Astrocyte of the cerebellum (primary cell): ENCODE measurements around the gene THADA.

Experiments used
- DNase-seq: peaks from one replicate; pipeline ENCODE4 v3.0.0-alpha.2; 2011; ENCODE audit warnings: low read depth
- H3K4me3 ChIP-seq: 2 replicates; pipeline ENCODE4 v1.5.1; 2011; ENCODE audit warnings: mild to moderate bottlenecking, low read depth, low read length, moderate library complexity
- in situ Hi-C: cut with HindIII; loops from 2 replicates; pipeline ENCODE4 v1.10.0; 2017; ENCODE audit warnings: low sequenced_read_pairs
- TF ChIP-seq, protein P1 (sequence below): IDR thresholded peaks from 2 replicates; pipeline ENCODE4 v1.5.1; 2012; ENCODE audit warnings: low read length, low read depth, moderate library complexity, mild to moderate bottlenecking; ENCODE audit errors: missing control alignments

THADA gene

DNA sequence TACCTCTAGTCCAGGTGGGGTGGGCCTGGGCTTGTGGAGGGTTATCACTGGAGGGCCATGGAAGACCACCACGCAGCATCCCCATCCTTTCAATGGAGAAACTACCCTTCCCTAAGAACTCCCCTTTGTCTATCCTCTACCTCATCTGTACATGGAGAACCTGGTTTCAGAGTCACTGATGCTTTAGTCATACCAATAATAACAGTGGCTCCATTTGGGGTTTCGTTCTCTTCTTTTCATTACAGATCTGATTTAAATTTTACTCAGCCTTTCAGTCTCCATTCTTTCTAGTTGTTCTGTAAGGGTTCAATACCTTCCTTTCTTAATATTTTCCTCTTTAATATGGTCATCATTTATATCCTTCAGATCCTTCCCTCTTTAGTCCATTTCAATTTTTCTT is 314.8 kb downstream of the THADA start:
- H3K4me3 ChIP-seq, result no peak overlapping the region
- in situ Hi-C loops, result no loop called here
- TF ChIP-seq, protein P1, sequence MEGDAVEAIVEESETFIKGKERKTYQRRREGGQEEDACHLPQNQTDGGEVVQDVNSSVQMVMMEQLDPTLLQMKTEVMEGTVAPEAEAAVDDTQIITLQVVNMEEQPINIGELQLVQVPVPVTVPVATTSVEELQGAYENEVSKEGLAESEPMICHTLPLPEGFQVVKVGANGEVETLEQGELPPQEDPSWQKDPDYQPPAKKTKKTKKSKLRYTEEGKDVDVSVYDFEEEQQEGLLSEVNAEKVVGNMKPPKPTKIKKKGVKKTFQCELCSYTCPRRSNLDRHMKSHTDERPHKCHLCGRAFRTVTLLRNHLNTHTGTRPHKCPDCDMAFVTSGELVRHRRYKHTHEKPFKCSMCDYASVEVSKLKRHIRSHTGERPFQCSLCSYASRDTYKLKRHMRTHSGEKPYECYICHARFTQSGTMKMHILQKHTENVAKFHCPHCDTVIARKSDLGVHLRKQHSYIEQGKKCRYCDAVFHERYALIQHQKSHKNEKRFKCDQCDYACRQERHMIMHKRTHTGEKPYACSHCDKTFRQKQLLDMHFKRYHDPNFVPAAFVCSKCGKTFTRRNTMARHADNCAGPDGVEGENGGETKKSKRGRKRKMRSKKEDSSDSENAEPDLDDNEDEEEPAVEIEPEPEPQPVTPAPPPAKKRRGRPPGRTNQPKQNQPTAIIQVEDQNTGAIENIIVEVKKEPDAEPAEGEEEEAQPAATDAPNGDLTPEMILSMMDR, result no peak
- no peak for DNase-seq

DNA sequence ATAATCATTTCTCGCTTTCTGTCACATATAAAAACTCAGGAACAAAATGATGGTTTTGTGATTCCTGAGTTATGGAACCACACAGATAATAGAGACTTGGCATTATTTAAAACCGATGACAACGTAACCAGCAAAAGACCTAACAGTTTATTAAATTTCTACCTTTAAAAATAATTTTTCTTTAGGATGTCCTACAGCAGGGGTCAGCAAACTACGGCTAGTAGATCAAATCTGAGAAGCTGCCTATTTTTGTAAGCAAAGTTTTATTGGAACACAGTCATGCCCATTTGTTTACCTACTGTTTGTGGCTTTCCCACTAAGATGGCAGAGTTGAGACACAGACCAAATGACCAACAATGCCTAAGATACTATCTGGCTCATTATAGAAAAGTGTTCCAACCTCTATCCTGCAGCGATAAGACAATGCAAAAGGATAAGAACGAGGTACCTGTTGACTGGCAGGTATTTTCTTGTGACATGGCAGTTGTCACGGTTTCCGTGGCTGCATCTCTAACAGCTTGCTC is 316.5 kb downstream of the THADA start:
- no peak for DNase-seq
- TF ChIP-seq, protein P1, result no peak
- H3K4me3 ChIP-seq, result no peak overlapping the region
- in situ Hi-C loops, result no loop called here

DNA sequence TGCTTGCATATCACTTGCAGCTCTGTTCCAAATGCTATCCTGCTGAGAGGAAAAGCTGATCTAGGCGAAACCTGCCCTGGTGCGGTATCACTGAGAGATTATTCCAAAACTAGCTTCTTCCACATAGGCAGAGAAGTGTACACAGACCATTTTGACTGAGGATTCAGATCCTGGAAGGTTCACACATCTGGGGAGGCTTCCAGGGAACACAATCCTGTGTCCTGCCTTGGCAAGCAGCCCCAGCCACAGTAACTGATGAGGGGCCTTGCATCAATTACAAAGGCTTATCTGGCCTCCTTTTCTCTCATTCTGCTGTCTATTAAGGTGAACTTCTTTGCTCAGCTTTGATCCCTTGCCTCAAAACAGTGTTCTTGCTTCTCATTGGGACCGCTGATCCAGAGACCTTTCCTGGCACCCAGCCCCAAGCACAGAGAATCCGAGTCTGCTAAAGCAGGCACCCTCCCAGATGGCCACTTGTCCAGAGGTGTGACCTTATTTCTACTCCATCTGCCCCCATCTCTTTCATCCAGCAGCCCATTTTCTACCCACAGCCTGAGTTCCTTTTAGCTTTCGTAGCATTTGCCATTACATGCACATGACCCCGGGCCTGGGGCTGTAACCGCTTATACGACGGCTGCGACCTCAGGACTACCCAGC is 317.1 kb downstream of the THADA start:
- in situ Hi-C loops, result no loop called here
- TF ChIP-seq, protein P1, result no peak
- peak; percentile 39 for DNase-seq
- no peak overlapping the region for H3K4me3 ChIP-seq

DNA sequence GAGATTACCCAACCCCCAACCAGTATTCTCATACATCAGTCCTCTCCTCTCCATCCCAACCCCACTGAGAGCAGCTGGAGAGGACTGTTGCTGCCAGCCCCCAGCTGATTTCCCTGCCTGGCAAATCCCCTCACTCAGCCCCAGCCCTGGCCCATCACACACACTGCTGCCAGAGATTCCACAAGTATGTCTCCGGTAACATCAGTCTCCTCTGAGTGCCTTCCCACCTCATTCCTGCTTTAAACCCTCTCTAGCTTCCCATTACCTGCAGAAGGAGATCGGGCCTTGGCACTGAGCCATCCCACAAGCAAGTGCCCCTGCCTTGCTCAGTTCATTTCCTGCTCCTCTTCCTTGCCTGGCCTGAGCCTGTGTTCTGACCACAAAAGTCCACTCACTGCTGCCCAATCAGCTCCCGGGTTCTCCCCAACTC is 318.9 kb downstream of the THADA start:
- in situ Hi-C loops, result no loop called here
- TF ChIP-seq, protein P1, result no peak
- no peak overlapping the region for H3K4me3 ChIP-seq
- DNase-seq, result no peak

DNA sequence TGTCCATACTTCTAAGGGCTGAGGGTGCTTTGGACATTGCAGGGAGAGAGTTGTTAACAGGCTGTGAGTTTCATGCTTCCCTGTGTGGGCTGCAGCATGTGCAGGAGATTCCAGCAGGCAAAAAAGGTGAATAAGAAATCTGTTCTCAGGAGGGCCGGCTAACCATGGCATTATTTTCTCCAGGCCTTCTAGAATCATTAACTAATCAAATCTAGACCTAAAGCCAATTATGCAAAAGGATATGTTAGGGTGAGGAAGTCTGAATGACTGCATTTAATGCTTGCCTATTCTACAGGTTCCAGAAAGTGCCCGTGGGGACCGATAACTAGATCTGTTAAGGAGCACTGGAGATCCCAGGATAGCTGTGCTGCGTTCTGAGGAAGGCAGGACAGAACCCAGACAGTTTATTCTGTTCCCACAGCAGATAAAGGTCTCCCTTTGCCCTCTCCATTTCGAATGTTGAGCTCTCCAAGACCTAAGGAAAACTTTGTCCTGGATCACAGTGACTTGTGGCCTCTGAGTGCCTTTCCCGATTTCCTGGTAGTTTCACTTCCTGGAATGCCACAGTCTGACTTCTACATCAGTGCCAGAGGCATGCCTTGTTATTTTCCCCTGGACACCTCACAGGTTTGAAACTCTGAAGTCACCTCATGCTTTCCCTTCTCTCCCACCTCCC is 319.4 kb downstream of the THADA start:
- TF ChIP-seq, protein P1, result no peak
- no peak for DNase-seq
- in situ Hi-C loops, result no loop called here
- H3K4me3 ChIP-seq, result no peak overlapping the region

DNA sequence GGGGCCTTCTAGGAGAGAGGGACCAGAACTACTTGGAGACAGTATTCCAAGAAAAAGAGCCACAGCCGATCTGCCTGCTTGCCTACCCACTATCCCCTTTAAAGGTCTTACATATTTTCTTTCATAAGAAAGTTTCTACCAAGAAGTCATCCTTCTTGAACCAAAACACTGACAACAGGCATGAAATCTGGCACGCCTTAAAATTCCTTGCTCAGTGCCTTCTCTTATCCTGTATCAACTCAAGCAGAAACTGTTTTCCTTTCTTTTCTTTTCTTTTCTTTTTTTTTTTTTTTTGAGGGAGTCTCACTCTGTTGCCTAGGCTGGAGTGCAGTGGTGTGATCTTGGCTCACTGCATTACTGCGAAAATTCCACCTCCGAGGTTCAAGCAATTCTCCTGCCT is 321.1 kb downstream of the THADA start:
- in situ Hi-C loops, result no loop called here
- DNase-seq, result no peak

More for the DNA sequence above, 321.1 kb downstream of the THADA start:
- no peak overlapping the region for H3K4me3 ChIP-seq
- TF ChIP-seq, protein P1, result no peak
